H1 (cell line): ENCODE results near the gene ACTN3. TPM values are rescaled to one million over a fixed set of nuclear protein-coding genes. Genes with fewer than 3 reads are reported as not detected.

Experiments
- CTCF ChIA-PET: fragments of 300-600 bp; sonication (Branson Sonifier 250); formaldehyde crosslinking; loops from one replicate; lab custom pipeline; 2021; ENCODE audit not compliant: partially characterized antibody; lab: Charles Lee
- POLR2A ChIA-PET: fragments of 300-600 bp; sonication (Branson Sonifier 250); formaldehyde crosslinking; loops from one replicate; lab custom pipeline; 2021; ENCODE audit warnings: inconsistent platforms; ENCODE audit not compliant: partially characterized antibody; lab: Charles Lee
- DNase-seq, 2 experiments: peaks; one replicate each; pipeline versions ENCODE4 v3.0.0 to v3.0.0-alpha.2; 2010 to 2022; ENCODE audit warnings: low spot score in 2 of 2, low read depth in 1 of 2, mixed read lengths in 1 of 2
- FAIRE-seq: peaks from 2 replicates; lab custom pipeline; 2011; peaks lifted over from hg19 to GRCh38; lab: Jason Lieb, UNC
- H2AFZ ChIP-seq: 2 replicates; pipeline ENCODE4 v1.8.1; 2012; ENCODE audit warnings: low read length, inconsistent platforms
- H2AK5ac ChIP-seq: 2 replicates; pipeline ENCODE4 v1.6.1; 2013; ENCODE audit warnings: low read depth, low read length
- H2BK120ac ChIP-seq: replicated peaks from 2 replicates; pipeline ENCODE3; 2013; ENCODE audit warnings: low read depth, low read length, inconsistent platforms
- H2BK12ac ChIP-seq: 2 replicates; pipeline ENCODE4 v1.6.1; 2013; ENCODE audit warnings: low read depth, low read length
- H2BK15ac ChIP-seq: 2 replicates; pipeline ENCODE4 v1.6.1; 2013; ENCODE audit warnings: low read length
- H2BK20ac ChIP-seq: 2 replicates; pipeline ENCODE4 v1.6.1; 2013; ENCODE audit warnings: low read length
- H2BK5ac ChIP-seq: 2 replicates; pipeline ENCODE4 v1.6.1; 2013; ENCODE audit warnings: low read depth, low read length
- H3K14ac ChIP-seq: 2 replicates; pipeline ENCODE4 v1.6.1; 2013; ENCODE audit warnings: inconsistent platforms; ENCODE audit not compliant: insufficient read length
- H3K18ac ChIP-seq: 2 replicates; pipeline ENCODE4 v1.6.1; 2013; ENCODE audit warnings: low read length; ENCODE audit errors: extremely low read depth
- H3K23ac ChIP-seq: 2 replicates; pipeline ENCODE4 v1.6.1; 2013; ENCODE audit warnings: inconsistent platforms; ENCODE audit not compliant: insufficient read length
- H3K23me2 ChIP-seq: 2 replicates; pipeline ENCODE4 v1.6.1; 2013; ENCODE audit warnings: low read depth, low read length
- H3K27ac ChIP-seq: 2 replicates; pipeline ENCODE4 v1.6.1; 2011; ENCODE audit warnings: low read depth, low read length, inconsistent platforms
- H3K27me3 ChIP-seq, 4 experiments: replicated peaks in 1 of 4; 1 replicate in 1 of 4; 2 replicates in 3 of 4; pipeline versions ENCODE4 v1.6.1 to v1.8.1; 2011 to 2013; ENCODE audit warnings: low read length in 3 of 4, mild to moderate bottlenecking in 3 of 4, inconsistent platforms in 2 of 4, mixed read lengths in 2 of 4, moderate library complexity in 1 of 4; ENCODE audit not compliant: control insufficient read depth in 3 of 4, insufficient read depth in 3 of 4; ENCODE audit errors: extremely low read depth in 1 of 4
- H3K36me3 ChIP-seq, 4 experiments: 2 replicates each; pipeline versions ENCODE4 v1.6.1 to v1.8.1; 2011 to 2013; ENCODE audit warnings: mild to moderate bottlenecking in 4 of 4, low read length in 3 of 4, moderate library complexity in 2 of 4, control low read depth in 1 of 4, inconsistent platforms in 1 of 4; ENCODE audit not compliant: insufficient read depth in 4 of 4, control insufficient read depth in 2 of 4
- H3K4ac ChIP-seq: replicated peaks from 2 replicates; pipeline ENCODE3; 2013; ENCODE audit warnings: low read length, low read depth, mixed read lengths, inconsistent platforms; ENCODE audit not compliant: insufficient read length
- H3K4me1 ChIP-seq, 4 experiments: replicated peaks in 1 of 4; 1 replicate in 1 of 4; 2 replicates in 3 of 4; pipeline versions ENCODE4 v1.6.1 to v1.8.1; 2011 to 2013; ENCODE audit warnings: low read length in 3 of 4, inconsistent platforms in 2 of 4, mixed read lengths in 1 of 4; ENCODE audit not compliant: insufficient read depth in 4 of 4, control insufficient read depth in 3 of 4
- H3K4me2 ChIP-seq, 2 experiments: 2 replicates each; pipeline versions ENCODE4 v1.6.1 to v1.8.1; 2011 to 2013; ENCODE audit warnings: low read depth in 2 of 2, low read length in 2 of 2, control low read depth in 1 of 2, inconsistent platforms in 1 of 2, mild to moderate bottlenecking in 1 of 2; ENCODE audit not compliant: insufficient read depth in 1 of 2
- H3K4me3 ChIP-seq, 4 experiments: fragments of 200-600, 300-600 bp in 1 of 4; sonication (generic), shearing (Covaris generic), sonication (Bioruptor Twin) in 1 of 4; 2 replicates each; pipeline versions ENCODE4 v1.5.1 to v1.8.1; 2011 to 2016; ENCODE audit warnings: low read length in 4 of 4, low read depth in 3 of 4, control low read depth in 2 of 4, inconsistent platforms in 2 of 4, mild to moderate bottlenecking in 2 of 4, mixed read lengths in 1 of 4, moderate library complexity in 1 of 4; ENCODE audit not compliant: insufficient read depth in 2 of 4; ENCODE audit errors: extremely low read depth in 1 of 4
- H3K56ac ChIP-seq: replicated peaks from 2 replicates; pipeline ENCODE3; 2013; ENCODE audit warnings: low read depth, mild to moderate bottlenecking, mixed read lengths, low read length, inconsistent platforms; ENCODE audit not compliant: insufficient read length
- H3K79me1 ChIP-seq: 2 replicates; pipeline ENCODE4 v1.6.1; 2013; ENCODE audit warnings: low read depth, low read length, control low read depth
- H3K79me2 ChIP-seq, 2 experiments: 2 replicates each; pipeline versions ENCODE4 v1.6.1 to v1.8.1; 2012 to 2013; ENCODE audit warnings: low read length in 2 of 2, mild to moderate bottlenecking in 2 of 2, inconsistent platforms in 1 of 2; ENCODE audit not compliant: insufficient read depth in 2 of 2, control insufficient read depth in 1 of 2
- H3K9ac ChIP-seq, 4 experiments: replicated peaks in 1 of 4; 1 replicate in 1 of 4; 2 replicates in 3 of 4; pipeline versions ENCODE4 v1.6.1 to v1.8.1; 2011 to 2013; ENCODE audit warnings: low read depth in 3 of 4, low read length in 3 of 4, control low read depth in 2 of 4, mild to moderate bottlenecking in 2 of 4, moderate library complexity in 2 of 4, inconsistent platforms in 1 of 4; ENCODE audit errors: extremely low read depth in 1 of 4
- H3K9me3 ChIP-seq, 2 experiments: 2 replicates each; pipeline versions ENCODE4 v1.6.1 to v1.8.1; 2012 to 2013; ENCODE audit warnings: mild to moderate bottlenecking in 2 of 2, moderate library complexity in 2 of 2, control low read depth in 1 of 2, inconsistent platforms in 1 of 2, low read depth in 1 of 2, low read length in 1 of 2, mixed read lengths in 1 of 2; ENCODE audit not compliant: insufficient read depth in 2 of 2
- H4K20me1 ChIP-seq, 2 experiments: replicated peaks in 1 of 2; 2 replicates each; pipeline versions ENCODE3 to v1.8.1; 2011 to 2013; ENCODE audit warnings: inconsistent platforms in 2 of 2, low read length in 2 of 2, mild to moderate bottlenecking in 1 of 2; ENCODE audit not compliant: insufficient read depth in 2 of 2, control insufficient read depth in 1 of 2
- H4K5ac ChIP-seq: 2 replicates; pipeline ENCODE4 v1.6.1; 2013; ENCODE audit warnings: low read length, low read depth, mixed read lengths, inconsistent platforms; ENCODE audit not compliant: insufficient read length
- H4K8ac ChIP-seq: 2 replicates; pipeline ENCODE4 v1.8.0; 2013; ENCODE audit warnings: mild to moderate bottlenecking, moderate library complexity, low read length, inconsistent platforms; ENCODE audit not compliant: insufficient read depth; ENCODE audit errors: extremely low read depth
- H4K91ac ChIP-seq: replicated peaks from 2 replicates; pipeline ENCODE3; 2013; ENCODE audit warnings: low read length, mixed read lengths, inconsistent platforms; ENCODE audit not compliant: insufficient read length
- ASH2L ChIP-seq: fragments of 200-600, 300-600 bp; sonication (generic); IDR thresholded peaks from one replicate; pipeline ENCODE4 v1.7.1; 2017; ENCODE audit warnings: low read length
- CHD2 ChIP-seq: IDR thresholded peaks from 2 replicates; pipeline ENCODE4 v1.6.1; 2012; ENCODE audit warnings: low read length, improper control_type of control experiment
- EZH2 ChIP-seq: fragments of 200-600 bp; sonication (generic); IDR thresholded peaks from 2 replicates; pipeline ENCODE4 v1.7.1; 2012; ENCODE audit warnings: low read depth, mild to moderate bottlenecking, moderate library complexity, low read length, inconsistent platforms; ENCODE audit not compliant: severe bottlenecking
- GTF2F1 ChIP-seq: IDR thresholded peaks from 2 replicates; pipeline ENCODE4 v1.6.1; 2012; ENCODE audit warnings: low read depth, low read length, improper control_type of control experiment, borderline replicate concordance
- JUN ChIP-seq: IDR thresholded peaks from 2 replicates; pipeline ENCODE4 v1.6.1; 2011; ENCODE audit warnings: low read depth, mild to moderate bottlenecking, improper control_type of control experiment, low read length
- KDM4A ChIP-seq: IDR thresholded peaks from one replicate; pipeline ENCODE4 v1.7.1; 2012; ENCODE audit warnings: low read depth, mild to moderate bottlenecking, moderate library complexity, low read length, inconsistent platforms; ENCODE audit not compliant: severe bottlenecking
- POLR2AphosphoS5 ChIP-seq: IDR thresholded peaks from 2 replicates; pipeline ENCODE4 v1.6.1; 2011; ENCODE audit warnings: low read depth, low read length
- SP4 ChIP-seq: IDR thresholded peaks from 2 replicates; pipeline ENCODE4 v1.6.1; 2012; ENCODE audit warnings: low read length, inconsistent platforms
- SUZ12 ChIP-seq: fragments of 200-600 bp; sonication (generic); IDR thresholded peaks from 2 replicates; pipeline ENCODE4 v1.6.1; 2012; ENCODE audit warnings: mild to moderate bottlenecking, inconsistent platforms, low read length, moderate library complexity, mixed read lengths
- TAF7 ChIP-seq: optimal IDR thresholded peaks from 2 replicates; pipeline ENCODE3; 2011; ENCODE audit warnings: low read depth, mild to moderate bottlenecking, inconsistent platforms, low read length, moderate library complexity, borderline replicate concordance
- TEAD4 ChIP-seq: IDR thresholded peaks from 2 replicates; pipeline ENCODE4 v1.6.1; 2012; ENCODE audit warnings: low read depth, low read length, inconsistent platforms, mixed read lengths
- WGBS, 2 experiments: shearing (Covaris generic) in 1 of 2; methylation state at CpG; one replicate each; pipeline versions ENCODE4 v1.1.6 to v1.1.7; 2013 to 2015; ENCODE audit warnings: low lambda C conversion rate in 2 of 2, mixed read lengths in 2 of 2, inconsistent platforms in 1 of 2, low coverage in 1 of 2, missing lambda C conversion rate in 1 of 2; ENCODE audit not compliant: insufficient replicate concordance in 2 of 2, insufficient coverage in 1 of 2, insufficient read length in 1 of 2; ENCODE audit errors: extremely low coverage in 1 of 2, missing lambda C conversion rate in 1 of 2; 5-methylcytosine and 5-hydroxymethylcytosine counted together
- polyA plus RNA-seq, 7 experiments: library from polyadenylated mRNA; depleted of rRNA in 3 of 7; stranded (reverse) in 5 of 7; unstranded in 2 of 7; fragments of >200 nt in 5 of 7; fragments of 200-250 nt in 2 of 7; gene quantifications; 1 replicate in 5 of 7; 2 replicates in 1 of 7; 4 replicates in 1 of 7; pipeline versions ENCODE4 v1.2.1 to v1.2.3, GENCODE V29; 2011 to 2013; ENCODE audit warnings: missing spikeins in 2 of 7, mixed read lengths in 2 of 7
- total RNA-seq: library from RNA; stranded (reverse); fragmentation: NEBNext Ultra II Directional; extraction: Animal tissue kit (Norgen Biotek cat#: 25700); gene quantifications from 2 replicates; pipeline ENCODE4 v1.2.1, GENCODE V29; 2021

Gene ACTN3
- total and polyA plus RNA-seq, 2 of the 8 experiments (the other 6 are each of a cell fraction or from before 2014, with no cell fraction given) = 30.8 to 36.7 TPM

DNA sequence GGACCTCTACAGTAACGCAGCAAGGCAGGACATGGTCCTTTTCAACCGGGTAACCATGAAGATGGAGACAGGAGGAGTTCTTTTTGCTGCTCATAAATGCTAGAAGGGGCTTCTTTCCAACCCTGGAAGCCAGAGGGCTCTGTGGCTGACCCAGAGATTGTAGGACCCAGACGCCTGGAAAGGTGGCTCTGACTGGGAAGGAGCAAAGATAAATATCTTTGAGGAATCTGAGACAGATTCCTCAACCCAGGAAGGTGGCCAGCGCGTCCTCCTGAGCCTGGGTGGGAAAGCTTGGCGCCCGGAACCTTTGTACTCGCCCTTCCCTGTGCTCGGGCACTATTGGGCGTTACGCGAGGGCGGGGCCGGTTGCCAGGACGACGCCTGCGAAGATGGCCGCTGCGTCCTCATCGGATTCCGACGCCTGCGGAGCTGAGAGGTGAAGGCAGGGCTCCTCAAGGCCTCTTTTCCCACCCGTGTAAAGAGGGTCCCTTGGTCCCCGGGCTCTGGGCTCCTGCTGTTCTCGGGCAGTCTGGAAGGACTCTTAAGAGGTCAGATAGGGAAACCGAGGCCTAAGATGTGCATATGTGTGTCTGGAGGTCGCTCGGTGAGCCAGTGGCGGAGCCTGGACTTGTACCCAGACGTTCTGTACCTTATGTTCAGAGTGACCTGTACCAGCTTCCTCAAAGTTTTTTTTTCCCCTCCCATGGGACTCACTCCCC, 36.3 kb upstream of the ACTN3 start, which contains the start of gene BBS1:
TSS of gene BBS1 (plus strand) at position 365 of the 719 bp plus-strand sequence. CDS start at position 390, 25 bp downstream.
- Histone ChIP-seq H4K91ac (no peak within 1 kb of the TSS), H3K9me3 (no peaks in the 10 kb centered on the region), H3K9ac (peak within 1 kb of the TSS; percentile 73 to 80 (median 75)), H2BK5ac (no peak within 1 kb of the TSS; the same call in 1 of the 2 replicates), H4K20me1 (peaks cover 0 to 3% of the 10 kb centered on the region in 2 experiments), H3K4me1 (peaks cover 0 to 1% (median 0%) of the 10 kb centered on the region in 4 experiments; a peak in 1 of 7 replicates), H2AFZ (peak within 1 kb of the TSS; percentile 89), H2BK120ac (no peak within 1 kb of the TSS), H3K4ac (no peak within 1 kb of the TSS), H2BK12ac (0 out of 2 replicates have a peak within 1 kb of the TSS, but pooled peaks have one; percentile 1), H2AK5ac (0 out of 2 replicates have a peak within 1 kb of the TSS, but pooled peaks have one; percentile 14), H3K36me3 (peaks cover 0 to 3% (median 0%) of the 10 kb centered on the region in 4 experiments; a peak in 3 of 8 replicates), H3K18ac (peak within 1 kb of the TSS; percentile 25; the same call in 1 of the 2 replicates), H3K27ac (peak within 1 kb of the TSS; percentile 63), H3K23me2 (no peaks in the 10 kb centered on the region; the same call in 1 of the 2 replicates), H3K27me3 (no peaks in the 10 kb centered on the region), H4K8ac (peak within 1 kb of the TSS; percentile 96; the same call in 1 of the 2 replicates), H3K14ac (no peak within 1 kb of the TSS), H3K79me2 (peaks cover 0 to 9% of the 10 kb centered on the region in 2 experiments; a peak in 1 of 4 replicates), H2BK20ac (no peak within 1 kb of the TSS), H3K23ac (no peak within 1 kb of the TSS), H3K4me3 (peak within 1 kb of the TSS; percentile 61 to 98 (median 97)), H4K5ac (no peak within 1 kb of the TSS), H3K79me1 (no peaks in the 10 kb centered on the region; the same call in 1 of the 2 replicates), H3K56ac (no peak within 1 kb of the TSS), H3K4me2 (peak within 1 kb of the TSS; percentile 56 to 86), H2BK15ac (no peak within 1 kb of the TSS)
- peak; percentile 44 to 97 for DNase-seq
- 9% methylated on average over 31 of the region's 31 CpGs; no CpG with 5 or more reads in 1 of the 2 experiments for WGBS, 2 experiments
- POLR2A ChIA-PET = interaction anchor here (0.7 to 3.9 kb wide), 13 partner anchors 10 to 195 kb away, joined by 3 to 26 read pairs (median 5); partner anchors contain the start of genes DPP3, RBM14 and ZDHHC24
- CTCF ChIA-PET = interaction anchor here (0.6 to 3.3 kb wide), 6 partner anchors 13 to 168 kb away, joined by 3 to 23 read pairs (median 4); partner anchors contain the start of gene RBM4B
- no peak for FAIRE-seq
- TF ChIP-seq POLR2AphosphoS5 (peak; percentile 87), EZH2 (no peak), JUN (0 out of 2 replicates have a peak, but pooled peaks have one; percentile 9), TAF7 (peak; percentile 73), CHD2 (peak; percentile 63), TEAD4 (peak; percentile 69; the same call in 1 of the 2 replicates), SUZ12 (no peak), ASH2L (peak; percentile 69), KDM4A (peak; percentile 38), SP4 (peak; percentile 67; the same call in 1 of the 2 replicates), GTF2F1 (peak; percentile 81)
